GM12874 (cell line): ENCODE data around the gene TFEC.

ENCODE experiments used
- CTCF ChIP-seq: IDR thresholded peaks from 2 replicates; pipeline ENCODE4 v1.5.1; 2011; ENCODE audit warnings: low read depth, mild to moderate bottlenecking, control low read depth, low read length, moderate library complexity; ENCODE audit not compliant: insufficient read depth

The TFEC gene, protein sequence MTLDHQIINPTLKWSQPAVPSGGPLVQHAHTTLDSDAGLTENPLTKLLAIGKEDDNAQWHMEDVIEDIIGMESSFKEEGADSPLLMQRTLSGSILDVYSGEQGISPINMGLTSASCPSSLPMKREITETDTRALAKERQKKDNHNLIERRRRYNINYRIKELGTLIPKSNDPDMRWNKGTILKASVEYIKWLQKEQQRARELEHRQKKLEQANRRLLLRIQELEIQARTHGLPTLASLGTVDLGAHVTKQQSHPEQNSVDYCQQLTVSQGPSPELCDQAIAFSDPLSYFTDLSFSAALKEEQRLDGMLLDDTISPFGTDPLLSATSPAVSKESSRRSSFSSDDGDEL

GRCh38 chr7:116030651-116031276 lies at the start of gene TFEC:
TSS of gene TFEC (minus strand) at chr7:116030763. CDS start at chr7:115984441, 46,322 bp downstream.
- no peak for TF ChIP-seq CTCF

DNA sequence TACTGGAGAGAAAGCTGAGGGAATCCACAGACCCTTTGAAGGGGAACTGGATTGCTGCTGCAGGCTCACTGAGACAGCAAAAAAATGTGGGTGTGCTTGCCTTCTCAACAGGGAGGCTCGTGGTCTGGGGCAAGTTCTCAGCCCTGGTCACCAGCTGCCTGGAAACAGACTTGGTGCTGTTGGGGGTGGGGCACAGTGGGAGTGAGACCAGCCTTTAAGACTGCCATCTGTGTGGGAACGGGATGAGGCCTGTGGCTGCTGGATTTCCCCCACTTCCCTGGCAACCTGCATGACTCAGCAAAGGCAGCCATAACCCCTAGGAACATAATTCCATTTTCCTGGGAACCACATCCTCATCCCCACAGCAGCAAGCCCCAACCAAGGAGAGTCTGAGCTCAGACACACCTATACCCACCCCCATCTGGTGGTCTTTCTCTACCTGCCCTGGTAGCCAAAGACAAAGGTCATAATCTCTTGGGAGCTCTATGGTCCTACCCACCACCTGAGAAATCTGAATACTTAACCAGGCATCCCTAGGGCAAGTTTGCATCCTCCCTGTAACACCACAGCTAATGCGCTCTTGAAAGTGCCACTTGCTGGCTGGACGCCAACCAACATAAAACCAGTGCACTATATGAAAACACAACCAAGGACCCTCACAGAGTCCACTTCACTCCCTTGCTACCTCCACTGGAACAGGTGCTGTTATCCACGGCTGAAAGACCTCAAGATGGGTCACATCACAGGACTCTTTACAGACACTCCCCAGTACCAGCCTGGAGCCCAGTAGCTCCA lies 45.0 kb upstream of the TFEC start:
- no peak for TF ChIP-seq CTCF

DNA sequence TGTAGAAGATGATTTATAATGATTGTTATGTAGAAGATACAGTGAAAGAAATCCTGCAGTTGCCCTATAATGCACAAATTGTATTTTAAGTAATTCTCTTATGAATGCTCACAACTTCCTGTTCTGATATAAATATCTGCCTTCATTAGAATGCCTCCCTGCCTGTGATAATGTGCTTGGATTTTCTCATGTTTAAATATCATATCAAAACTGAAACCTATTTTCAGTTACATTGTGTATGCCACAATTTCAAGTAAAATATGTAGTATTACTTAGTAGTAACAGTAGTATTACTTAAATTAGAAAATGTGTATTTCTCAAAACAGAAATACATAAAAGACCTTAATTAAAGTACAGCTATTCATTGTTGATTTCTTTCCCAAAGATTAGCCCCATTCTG lies 41.1 kb upstream of the TFEC start:
- no peak for TF ChIP-seq CTCF

DNA sequence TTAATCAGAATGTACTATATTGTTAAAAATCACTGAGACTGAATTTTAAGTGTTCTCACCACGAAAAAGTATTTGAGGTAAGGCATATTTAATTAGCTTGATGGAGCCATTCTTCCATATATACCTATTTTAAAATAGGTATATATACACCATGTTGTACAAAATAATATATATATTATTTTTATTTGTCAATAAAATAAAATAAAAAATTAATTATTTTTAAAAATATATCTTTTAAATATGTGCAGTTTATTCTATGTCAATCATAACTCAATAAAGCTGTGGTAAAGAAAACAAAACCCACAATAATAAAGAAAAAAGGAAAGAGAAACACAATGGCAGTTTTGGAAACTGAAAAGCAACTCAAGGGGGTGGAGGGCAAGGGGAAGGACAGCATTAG lies 33.6 kb upstream of the TFEC start:
- TF ChIP-seq CTCF, result no peak

- TF ChIP-seq CTCF, result no peak
These were observed 32.1 kb upstream of the TFEC start for GRCh38 chr7:116062666-116063065.

GRCh38 chr7:116052006-116052405 lies 21.4 kb upstream of the TFEC start:
- no peak for TF ChIP-seq CTCF

DNA sequence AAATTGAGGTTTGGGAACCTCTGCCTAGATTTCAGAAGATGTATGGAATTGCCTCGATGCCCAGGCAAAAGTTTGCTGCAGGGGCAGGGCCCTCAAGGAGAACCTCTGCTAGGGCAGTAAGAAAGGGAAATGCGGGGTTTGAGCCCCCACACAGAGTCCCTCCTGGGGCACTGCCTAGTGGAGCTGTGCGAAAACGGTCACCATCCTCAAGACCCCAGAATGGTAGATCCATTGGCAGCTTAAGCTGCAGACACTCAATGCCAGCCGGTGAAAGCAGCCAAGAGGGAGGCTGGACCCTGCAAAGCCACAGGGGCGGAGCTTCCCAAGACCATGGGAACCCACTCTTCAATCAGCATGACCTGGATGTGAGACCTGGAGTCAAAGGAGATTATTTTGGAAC lies 15.0 kb upstream of the TFEC start:
- TF ChIP-seq CTCF, result no peak
